Ovary (tissue), 9 donors: ENCODE measurements around the gene SLC10A2. TPM values are rescaled to one million over a fixed set of nuclear protein-coding genes. Genes with fewer than 3 reads are reported as not detected.

Experiments
- DNase-seq, 5 donors: peaks; one replicate each; pipeline ENCODE4 v3.0.0-alpha.2; 2019 to 2020
- H3K27ac ChIP-seq, 2 donors: fragments of 200-600 bp; one replicate each; pipeline versions ENCODE4 v1.5.1 to v1.8.0; 2019 to 2022
- H3K27me3 ChIP-seq: fragments of 200-600 bp; one replicate; pipeline ENCODE4 v1.8.0; 2022
- H3K36me3 ChIP-seq: fragments of 200-600 bp; sonication (generic); one replicate; pipeline ENCODE4 v1.5.1; 2019
- H3K4me1 ChIP-seq: one replicate; pipeline ENCODE4 v1.8.1; 2013; ENCODE audit warnings: mild to moderate bottlenecking, moderate library complexity; ENCODE audit not compliant: insufficient read depth
- H3K4me3 ChIP-seq: fragments of 200-600 bp; sonication (generic); one replicate; pipeline ENCODE4 v1.5.1; 2017
- H3K9me3 ChIP-seq, 2 donors: fragments of 200-600 bp in 1 of 2; sonication (generic) in 1 of 2; one replicate each; pipeline versions ENCODE4 v1.5.1 to v1.8.1; 2013 to 2019; ENCODE audit warnings: mild to moderate bottlenecking in 1 of 2, moderate library complexity in 1 of 2
- CTCF ChIP-seq, 3 donors: fragments of 450-650 bp in 2 of 3; fragments of 200-600 bp in 1 of 3; IDR thresholded peaks; one replicate each; pipeline versions ENCODE4 v1.5.1 to v1.8.0; 2016 to 2022; ENCODE audit warnings: antibody characterized with exemption in 3 of 3, mild to moderate bottlenecking in 1 of 3
- EP300 ChIP-seq: sonication (generic); formaldehyde crosslinking; IDR thresholded peaks from one replicate; pipeline ENCODE4 v1.6.1; 2017; ENCODE audit warnings: antibody characterized with exemption
- POLR2A ChIP-seq: fragments of 450-650 bp; IDR thresholded peaks from one replicate; pipeline ENCODE4 v1.6.1; 2017; ENCODE audit warnings: antibody characterized with exemption, mild to moderate bottlenecking, moderate library complexity
- WGBS, 3 donors: extraction: QIAGEN DNeasy Blood & Tissue Kit in 1 of 3; methylation state at CpG; one replicate each; pipeline versions ENCODE4 v1.1.5 to v1.1.7; 2013 to 2017; 5-methylcytosine and 5-hydroxymethylcytosine counted together
- intact Hi-C, 4 donors: fragments of 100-400 bp; cut with DNase I; formaldehyde crosslinking; loops; one replicate each; pipeline versions ENCODE4 v1.11.0 to v1.15.1; 2022 to 2023
- polyA plus RNA-seq, 2 donors: library from polyadenylated mRNA; stranded (reverse); fragments of 200-250 nt in 1 of 2; fragments of 350-450 nt in 1 of 2; fragmentation: Illumina TruSeq in 1 of 2; extraction: RNeasy Lipid Tissue Mini Kit (QIAGEN cat#74804) in 1 of 2; gene quantifications; one replicate each; pipeline ENCODE4 v1.2.3, GENCODE V29; 2013 to 2014
- total RNA-seq, 7 donors: library from RNA; depleted of rRNA in 2 of 7; stranded (reverse); fragments of >200 nt in 2 of 7; fragmentation: NEBNext Ultra II Directional in 3 of 7; extraction: Animal tissue kit (Norgen Biotek cat#: 25700) in 3 of 7; gene quantifications; one replicate each; pipeline versions ENCODE4 v1.1.0 to v1.2.4, GENCODE V29; 2016 to 2023
- donor health status: DM: no; HTN: no; CAD: no; lungs with moderate emphysema.
- donor health status: DM: no; HTN: no; CAD: no.
- donor health status: Bipolar disorder and iron deficiency.
- donor health status: DM: yes; HTN: yes; CAD: no.
- donor health status: DM: no; HTN: no; CAD: no.
- donor health status: DM: yes; HTN: yes; CAD: no.

SLC10A2 gene
- total and polyA plus RNA-seq, 9 donors, result 0.83 TPM; not detected in 8

- no peaks in the 10 kb centered on the region for H3K36me3 ChIP-seq
- no peaks in the 10 kb centered on the region for H3K9me3 ChIP-seq
- DNase-seq, result no peak
- no peak overlapping the region for H3K27ac ChIP-seq
- H3K4me1 ChIP-seq, result no peaks in the 10 kb centered on the region
- no peak for TF ChIP-seq POLR2A
- TF ChIP-seq CTCF (IDR thresholded peaks at IDR 0.05), result no peak
- no peak for TF ChIP-seq EP300
- no peak overlapping the region for H3K4me3 ChIP-seq
- 84 to 88% (median 87%) methylated on average over 11 of the region's 11 CpGs for WGBS, 3 donors
- intact Hi-C loops, result no loop called here
- no peaks in the 10 kb centered on the region for H3K27me3 ChIP-seq
Observed at GRCh38 chr13:103006641-103007426, 59.4 kb downstream of the SLC10A2 start.

- WGBS, 3 donors, result 33 to 58% (median 37%) methylated on average over 4 of the region's 4 CpGs
- Histone ChIP-seq H3K36me3 (no peaks in the 10 kb centered on the region), H3K27ac (no peak overlapping the region), H3K4me3 (no peak overlapping the region), H3K9me3 (no peaks in the 10 kb centered on the region), H3K27me3 (no peaks in the 10 kb centered on the region), H3K4me1 (no peaks in the 10 kb centered on the region)
- intact Hi-C loops, result no loop called here
- TF ChIP-seq CTCF (IDR thresholded peaks at IDR 0.05) (no peak), EP300 (no peak), POLR2A (no peak)
- DNase-seq, result no peak
Observed at GRCh38 chr13:103004661-103005345, 61.4 kb downstream of the SLC10A2 start.

- no peak for DNase-seq
- H3K4me1 ChIP-seq, result no peaks in the 10 kb centered on the region
- no peaks in the 10 kb centered on the region for H3K27me3 ChIP-seq
- 0 to 56% (median 53%) methylated on average over 1 of the region's 1 CpG for WGBS, 3 donors
- H3K27ac ChIP-seq, result no peak overlapping the region
- H3K9me3 ChIP-seq, result no peaks in the 10 kb centered on the region
- no peaks in the 10 kb centered on the region for H3K36me3 ChIP-seq
- intact Hi-C loops, result no loop called here
- H3K4me3 ChIP-seq, result no peak overlapping the region
- TF ChIP-seq POLR2A, result no peak
- no peak for TF ChIP-seq CTCF (IDR thresholded peaks at IDR 0.05)
- no peak for TF ChIP-seq EP300
Observed at GRCh38 chr13:103003631-103004030, 62.6 kb downstream of the SLC10A2 start.

- Histone ChIP-seq H3K27ac (no peak overlapping the region), H3K9me3 (no peaks in the 10 kb centered on the region), H3K4me1 (no peaks in the 10 kb centered on the region), H3K4me3 (no peak overlapping the region), H3K27me3 (no peaks in the 10 kb centered on the region), H3K36me3 (no peaks in the 10 kb centered on the region)
- 55 to 69% (median 60%) methylated on average over 1 of the region's 1 CpG for WGBS, 3 donors
- intact Hi-C loops, result no loop called here
- no peak for TF ChIP-seq CTCF (IDR thresholded peaks at IDR 0.05)
- TF ChIP-seq POLR2A, result no peak
- TF ChIP-seq EP300, result no peak
- DNase-seq, result no peak
Observed at GRCh38 chr13:103002279-103002678, 63.9 kb downstream of the SLC10A2 start.
